Liver (tissue), 9 donors: ENCODE data around the gene UNKL. TPM values are rescaled to one million over a fixed set of nuclear protein-coding genes. Genes with fewer than 3 reads are reported as not detected.

Experiments
- DNase-seq: peaks from one replicate; pipeline ENCODE4 v3.0.0-alpha.2; 2017; ENCODE audit warnings: low spot score
- H3K27ac ChIP-seq, 2 donors: one replicate each; pipeline ENCODE4 v1.7.0; 2013; ENCODE audit warnings: inconsistent platforms in 2 of 2, low read length in 2 of 2, control low read depth in 1 of 2, low read depth in 1 of 2, mild to moderate bottlenecking in 1 of 2
- H3K27me3 ChIP-seq, 4 donors: one replicate each; pipeline versions ENCODE4 v1.6.1 to v1.7.0; 2013; ENCODE audit warnings: low read length in 3 of 4, inconsistent platforms in 1 of 4, mild to moderate bottlenecking in 1 of 4, moderate library complexity in 1 of 4; ENCODE audit not compliant: control insufficient read depth in 4 of 4, insufficient read depth in 4 of 4
- H3K36me3 ChIP-seq, 4 donors: one replicate each; pipeline versions ENCODE4 v1.6.1 to v1.7.0; 2013; ENCODE audit warnings: low read length in 3 of 4, mild to moderate bottlenecking in 3 of 4, low read depth in 1 of 4, moderate library complexity in 1 of 4; ENCODE audit not compliant: control insufficient read depth in 4 of 4, insufficient read depth in 3 of 4
- H3K4me1 ChIP-seq, 4 donors: one replicate each; pipeline versions ENCODE4 v1.6.1 to v1.7.0; 2013; ENCODE audit warnings: low read length in 3 of 4, mild to moderate bottlenecking in 3 of 4, moderate library complexity in 1 of 4; ENCODE audit not compliant: control insufficient read depth in 4 of 4, insufficient read depth in 4 of 4
- H3K4me3 ChIP-seq, 3 donors: one replicate each; pipeline versions ENCODE4 v1.6.1 to v1.7.0; 2013; ENCODE audit warnings: low read length in 3 of 3, control low read depth in 1 of 3, low read depth in 1 of 3, mild to moderate bottlenecking in 1 of 3
- H3K9ac ChIP-seq, 2 donors: one replicate each; pipeline ENCODE4 v1.7.0; 2013; ENCODE audit warnings: low read length in 2 of 2, mild to moderate bottlenecking in 2 of 2, moderate library complexity in 2 of 2, control low read depth in 1 of 2, low read depth in 1 of 2
- H3K9me3 ChIP-seq, 4 donors: one replicate each; pipeline versions ENCODE4 v1.6.1 to v1.7.0; 2013; ENCODE audit warnings: low read length in 3 of 4; ENCODE audit not compliant: control insufficient read depth in 4 of 4
- ATF3 ChIP-seq: IDR thresholded peaks from 2 replicates; pipeline ENCODE4 v1.6.1; 2016; ENCODE audit warnings: antibody characterized with exemption
- CTCF ChIP-seq: fragments of 150-350 bp; IDR thresholded peaks from 2 replicates; pipeline ENCODE4 v1.5.1; 2017; ENCODE audit warnings: improper control_type of control experiment, low read depth, low read length; ENCODE audit not compliant: missing input control
- FOXA1 ChIP-seq: IDR thresholded peaks from 2 replicates; pipeline ENCODE4 v1.6.1; 2016; ENCODE audit warnings: antibody characterized with exemption
- FOXA2 ChIP-seq: IDR thresholded peaks from 2 replicates; pipeline ENCODE4 v1.6.1; 2016; ENCODE audit warnings: antibody characterized with exemption
- GABPA ChIP-seq, 2 donors: IDR thresholded peaks in 1 of 2; conservative IDR thresholded peaks in 1 of 2; 2 replicates each; pipeline ENCODE4 v1.6.1; 2016; ENCODE audit warnings: antibody characterized with exemption in 2 of 2, mild to moderate bottlenecking in 1 of 2, moderate library complexity in 1 of 2
- HNF4A ChIP-seq, 2 donors: conservative IDR thresholded peaks; 2 replicates each; pipeline ENCODE4 v1.6.1; 2016; ENCODE audit warnings: antibody characterized with exemption in 2 of 2, mild to moderate bottlenecking in 2 of 2
- HNF4G ChIP-seq: IDR thresholded peaks from 2 replicates; pipeline ENCODE4 v1.6.1; 2016; ENCODE audit warnings: antibody characterized with exemption
- JUND ChIP-seq, 2 donors: IDR thresholded peaks; 2 replicates each; pipeline ENCODE4 v1.6.1; 2016; ENCODE audit warnings: antibody characterized with exemption in 2 of 2
- MAX ChIP-seq: IDR thresholded peaks from 2 replicates; pipeline ENCODE4 v1.6.1; 2016; ENCODE audit warnings: antibody characterized with exemption
- NR2F2 ChIP-seq: IDR thresholded peaks from 2 replicates; pipeline ENCODE4 v1.6.1; 2016; ENCODE audit warnings: antibody characterized with exemption
- REST ChIP-seq: IDR thresholded peaks from 2 replicates; pipeline ENCODE4 v1.6.1; 2016; ENCODE audit warnings: antibody characterized with exemption, mild to moderate bottlenecking
- RXRA ChIP-seq, 2 donors: IDR thresholded peaks; 2 replicates each; pipeline ENCODE4 v1.6.1; 2017 to 2018; ENCODE audit warnings: antibody characterized with exemption in 2 of 2, mild to moderate bottlenecking in 1 of 2
- SP1 ChIP-seq: IDR thresholded peaks from 2 replicates; pipeline ENCODE4 v1.6.1; 2018; ENCODE audit warnings: antibody characterized with exemption, mild to moderate bottlenecking
- ZBTB33 ChIP-seq: IDR thresholded peaks from 2 replicates; pipeline ENCODE4 v1.6.1; 2016; ENCODE audit warnings: antibody characterized with exemption
- WGBS: extraction: QIAGEN DNeasy Blood & Tissue Kit; methylation state at CpG from one replicate; pipeline ENCODE4 v1.1.7; 2013; 5-methylcytosine and 5-hydroxymethylcytosine counted together
- polyA plus RNA-seq, 2 donors: library from polyadenylated mRNA; stranded (reverse) in 1 of 2; unstranded in 1 of 2; fragments of 200-250 nt in 1 of 2; fragments of >200 nt in 1 of 2; fragmentation: Nextera tagmentation in 1 of 2; extraction: Ambion mirVana in 1 of 2; gene quantifications; one replicate each; pipeline versions ENCODE4 v1.2.1 to v1.2.3, GENCODE V29; 2013 to 2015
- total RNA-seq, 2 donors: library from RNA; depleted of rRNA; stranded (reverse); fragments of >200 nt; gene quantifications; one replicate each; pipeline ENCODE4 v1.2.3, GENCODE V29; 2014
- donor health status: healthy.
- donor health status: healthy.
- donor health status: healthy.
- donor health status: healthy.
- donor health status: healthy.

The UNKL gene
- total and polyA plus RNA-seq, 4 donors = 3.5 to 14.7 (median 6.6) TPM

- DNase-seq = no peak
- no peak overlapping the region for H3K27ac ChIP-seq
- H3K9ac ChIP-seq = no peak overlapping the region
- H3K36me3 ChIP-seq = peaks cover 0 to 17% (median 6%) of the 10 kb centered on the region in 4 donors
- H3K4me1 ChIP-seq = no peaks in the 10 kb centered on the region
- H3K9me3 ChIP-seq = no peaks in the 10 kb centered on the region
- H3K4me3 ChIP-seq = no peak overlapping the region
- TF ChIP-seq CTCF (no peak), MAX (no peak), JUND (IDR thresholded peaks at IDR 0.05) (no peak), SP1 (no peak), GABPA (IDR thresholded peaks at IDR 0.05 in 1 of 2, conservative IDR thresholded peaks at IDR 0.05 in 1 of 2) (no peak), RXRA (IDR thresholded peaks at IDR 0.05) (no peak), FOXA1 (no peak), ATF3 (no peak), HNF4A (conservative IDR thresholded peaks at IDR 0.05) (no peak), ZBTB33 (no peak), NR2F2 (no peak), FOXA2 (no peak), HNF4G (no peak), REST (no peak)
- H3K27me3 ChIP-seq = no peaks in the 10 kb centered on the region
- 90% methylated on average over 48 of the region's 48 CpGs for WGBS
These were observed 30.4 kb upstream of the UNKL start for GRCh38 chr16:1444730-1445517.
